Left cardiac atrium (tissue), 4 donors: ENCODE data around the gene SOWAHB. TPM values are rescaled to one million over a fixed set of nuclear protein-coding genes. Genes with fewer than 3 reads are reported as not detected.

Experiments used
- ATAC-seq, 2 donors: fragments of 200-7000 bp; cut with Tn5 transposase; one replicate each; pipeline ENCODE4 v1.9.1; 2020; ENCODE audit warnings: mild to moderate bottlenecking in 2 of 2, moderate library complexity in 2 of 2
- DNase-seq: peaks from one replicate; pipeline ENCODE4 v3.0.0-alpha.2; 2020
- intact Hi-C, 2 donors: fragments of 100-400 bp; cut with DNase I; formaldehyde crosslinking; loops; one replicate each; pipeline versions ENCODE4 v1.14.1 to v1.15.1; 2022 to 2023
- long read RNA-seq: library from polyadenylated mRNA; unstranded; transcript quantifications from one replicate; pipeline ENCODE4 v2.0.0, GENCODE V29; 2021
- total RNA-seq, 2 donors: library from RNA; stranded (reverse); fragmentation: NEBNext Ultra II Directional; extraction: Animal tissue kit (Norgen Biotek cat#: 25700); gene quantifications; one replicate each; pipeline ENCODE4 v1.2.1, GENCODE V29; 2021
- donor health status: DM: no; HTN: yes; CAD: no.
- donor health status: DM: no; HTN: yes; CAD: no; lungs with severe emphysema.
- donor health status: DM: yes; HTN: yes; CAD: no.
- donor health status: Dilated cardiomyopathy.

The SOWAHB gene
- not detected for total RNA-seq
- long read RNA-seq, result 0 reads

GRCh38 chr4:76897536-76898384, at the start of gene SOWAHB:
SOWAHB (minus strand) TSS chr4:76898144; CDS start chr4:76897849, 295 bp downstream.
- DNase-seq (no peak), ATAC-seq (peak; percentile 62 to 66)
- intact Hi-C loops, result no loop called here

GRCh38 chr4:76947369-76947768, 49.4 kb upstream of the SOWAHB start:
- no peak for ATAC-seq
- no peak for DNase-seq
- intact Hi-C loops, result no loop called here

GRCh38 chr4:76943790-76944189, 45.8 kb upstream of the SOWAHB start:
- intact Hi-C loops, result no loop called here
- ATAC-seq (peak in 1 of 2 donors; percentile 46), DNase-seq (peak; percentile 43)

- no peak for DNase-seq
- ATAC-seq, result peak; percentile 38 to 93
- intact Hi-C loops, result no loop called here
These were observed 45.2 kb upstream of the SOWAHB start for GRCh38 chr4:76943129-76943620.

- DNase-seq (no peak), ATAC-seq (no peak)
- intact Hi-C loops, result no loop called here
These were observed 41.2 kb upstream of the SOWAHB start for GRCh38 chr4:76939184-76939583.

- DNase-seq (no peak), ATAC-seq (no peak)
- intact Hi-C loops, result no loop called here
These were observed 33.8 kb upstream of the SOWAHB start for GRCh38 chr4:76931576-76932276.

GRCh38 chr4:76931087-76931486, 33.1 kb upstream of the SOWAHB start:
- DNase-seq (no peak), ATAC-seq (no peak)
- intact Hi-C loops, result no loop called here

- no peak for DNase-seq
- ATAC-seq, result no peak
- intact Hi-C loops, result no loop called here
These were observed 32.7 kb upstream of the SOWAHB start for GRCh38 chr4:76930685-76931084.

- ATAC-seq, result no peak
- intact Hi-C loops, result no loop called here
These were observed 28.9 kb upstream of the SOWAHB start for GRCh38 chr4:76926841-76927240.

GRCh38 chr4:76923619-76924357, 25.8 kb upstream of the SOWAHB start:
- DNase-seq (no peak), ATAC-seq (no peak)
- intact Hi-C loops, result no loop called here

More at GRCh38 chr4:76926841-76927240, 28.9 kb upstream of the SOWAHB start:
- no peak for DNase-seq

GRCh38 chr4:76920715-76921114, 22.8 kb upstream of the SOWAHB start:
- ATAC-seq, result no peak
- intact Hi-C loops, result no loop called here
- no peak for DNase-seq

- ATAC-seq, result no peak
- no peak for DNase-seq
- intact Hi-C loops, result no loop called here
These were observed 11.8 kb upstream of the SOWAHB start for GRCh38 chr4:76909711-76910110.

- DNase-seq, result no peak
- intact Hi-C loops, result no loop called here
These were observed 7.6 kb upstream of the SOWAHB start for GRCh38 chr4:76905521-76905920.

GRCh38 chr4:76904646-76905190, 6.8 kb upstream of the SOWAHB start:
- ATAC-seq (no peak), DNase-seq (no peak)
- intact Hi-C loops, result no loop called here

More at GRCh38 chr4:76905521-76905920, 7.6 kb upstream of the SOWAHB start:
- no peak for ATAC-seq

GRCh38 chr4:76902233-76902890, 4.4 kb upstream of the SOWAHB start:
- ATAC-seq, result no peak
- no peak for DNase-seq
- intact Hi-C loops, result no loop called here

- DNase-seq, result no peak
- ATAC-seq, result no peak
- intact Hi-C loops, result no loop called here
These were observed 1.2 kb upstream of the SOWAHB start for GRCh38 chr4:76898949-76899645.

GRCh38 chr4:76898385-76898692, 395 bp upstream of the SOWAHB start:
- ATAC-seq (no peak), DNase-seq (no peak)
- intact Hi-C loops, result no loop called here
